ENCODE data around the gene RABGGTB. TPM values are rescaled to one million over a fixed set of nuclear protein-coding genes. Genes with fewer than 3 reads are reported as not detected.

Gene RABGGTB
- polyA plus RNA-seq, 1 experiment: 122 TPM

GRCh38 chr1:75791022-75791421 is 5.0 kb downstream of the RABGGTB start:
- CTCF ChIA-PET: interaction anchor here (0.9 kb wide), 1 partner anchor 45 kb away, joined by 3 read pairs; no protein-coding TSS in a partner anchor
- DNase-seq (ENCODE audit: low read depth, low spot score): no peak
- H3K27ac ChIP-seq (ENCODE audit: low read depth, low read length): peak overlapping the region; percentile 41

DNA sequence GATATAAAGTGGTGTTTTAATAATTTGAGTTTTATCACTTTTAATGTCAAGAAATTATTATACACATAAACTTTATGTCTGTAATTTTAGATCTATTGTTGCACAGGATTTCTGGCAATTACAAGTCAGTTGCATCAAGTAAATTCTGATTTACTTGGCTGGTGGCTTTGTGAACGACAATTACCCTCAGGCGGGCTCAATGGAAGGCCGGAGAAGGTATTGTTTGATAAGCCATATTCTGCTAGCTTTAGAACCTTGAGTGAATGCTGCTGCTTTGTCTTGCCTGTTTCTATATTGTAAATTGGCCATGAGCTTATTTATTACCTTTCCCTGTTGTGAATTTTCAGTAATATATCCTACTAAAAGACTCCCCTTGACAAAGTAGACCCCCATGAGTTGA is 6.0 kb downstream of the RABGGTB start:
- no peak for TF ChIP-seq CTCF (IDR thresholded peaks at IDR 0.05; ENCODE audit: low read depth, low read length)

More at GRCh38 chr1:75791022-75791421, 5.0 kb downstream of the RABGGTB start:
- Histone ChIP-seq H3K9me3 (ENCODE audit: control insufficient read depth, insufficient read depth, low read length) (no peaks in the 10 kb centered on the region), H3K4me3 (ENCODE audit: low read depth, low read length) (no peak overlapping the region; the same call in 1 of the 2 replicates), H3K27me3 (ENCODE audit: control insufficient read depth, insufficient read depth, low read length) (no peaks in the 10 kb centered on the region)
- POLR2A ChIA-PET: interaction anchor here (0.6 to 1.0 kb wide), 2 partner anchors 16 to 1948 kb away, joined by 3 to 9 read pairs; no protein-coding TSS in a partner anchor
- no peak for TF ChIP-seq CTCF (IDR thresholded peaks at IDR 0.05; ENCODE audit: low read depth, low read length)

DNA sequence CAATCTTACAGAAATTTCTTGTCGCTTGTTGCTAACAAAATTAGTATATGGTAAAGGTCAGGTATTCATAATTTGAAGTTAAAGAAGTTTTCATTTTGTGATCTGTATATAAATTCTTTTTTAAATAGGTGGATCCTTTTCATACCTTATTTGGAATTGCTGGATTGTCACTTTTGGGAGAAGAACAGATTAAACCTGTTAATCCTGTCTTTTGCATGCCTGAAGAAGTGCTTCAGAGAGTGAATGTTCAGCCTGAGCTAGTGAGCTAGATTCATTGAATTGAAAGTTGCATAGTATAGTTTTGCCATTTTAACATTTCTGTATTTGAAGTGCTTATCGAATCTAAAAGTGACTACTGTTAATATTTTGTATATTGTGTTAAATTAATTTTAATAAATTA is 8.3 kb downstream of the RABGGTB start:
- Histone ChIP-seq H3K9me3 (ENCODE audit: control insufficient read depth, insufficient read depth, low read length) (no peaks in the 10 kb centered on the region; the same call in 1 of the 2 replicates), H3K27ac (ENCODE audit: low read depth, low read length) (no peak overlapping the region), H3K27me3 (ENCODE audit: control insufficient read depth, insufficient read depth, low read length) (no peaks in the 10 kb centered on the region), H3K4me3 (ENCODE audit: low read depth, low read length) (no peak overlapping the region)
- CTCF ChIA-PET: no interaction called here
- DNase-seq (ENCODE audit: low read depth, low spot score): no peak
- POLR2A ChIA-PET: interaction anchor here (1.7 kb wide), 1 partner anchor 8 kb away, joined by 6 read pairs; the partner anchor contains the start of gene RABGGTB
- no peak for TF ChIP-seq CTCF (IDR thresholded peaks at IDR 0.05; ENCODE audit: low read depth, low read length)

More for the DNA sequence above, 6.0 kb downstream of the RABGGTB start:
- Histone ChIP-seq H3K9me3 (ENCODE audit: control insufficient read depth, insufficient read depth, low read length) (no peaks in the 10 kb centered on the region; the same call in 1 of the 2 replicates), H3K4me3 (ENCODE audit: low read depth, low read length) (no peak overlapping the region), H3K27me3 (ENCODE audit: control insufficient read depth, insufficient read depth, low read length) (no peaks in the 10 kb centered on the region), H3K27ac (ENCODE audit: low read depth, low read length) (no peak overlapping the region)
- CTCF ChIA-PET: no interaction called here
- POLR2A ChIA-PET: interaction anchor here (1.0 kb wide), 1 partner anchor 14 kb away, joined by 9 read pairs; no protein-coding TSS in a partner anchor
- DNase-seq (ENCODE audit: low read depth, low spot score): no peak

DNA sequence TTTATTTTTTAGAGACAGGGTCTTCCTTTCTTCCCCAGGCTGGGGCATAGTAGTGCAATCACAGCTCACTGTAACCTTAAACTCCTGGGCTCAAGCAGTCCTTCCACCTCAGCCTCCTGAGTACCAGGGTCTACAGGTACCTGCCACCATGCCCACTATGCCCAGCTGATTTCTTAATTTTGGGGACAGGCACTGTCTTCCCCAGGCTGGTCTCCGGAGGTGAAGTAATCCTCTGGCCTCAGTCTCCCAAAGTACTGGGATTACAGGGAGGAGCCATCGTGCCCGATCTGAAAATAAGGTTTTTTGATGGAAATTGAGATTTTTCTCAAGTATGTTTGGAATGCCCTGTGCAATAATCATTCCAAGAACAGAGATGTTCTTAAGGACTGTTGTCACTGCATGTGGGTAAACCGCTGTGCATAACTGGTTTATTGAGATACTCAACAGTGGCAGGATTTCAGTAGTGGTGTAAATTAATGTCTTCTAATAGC is 9.7 kb downstream of the RABGGTB start:
- CTCF ChIA-PET: no interaction called here
- Histone ChIP-seq H3K27me3 (ENCODE audit: control insufficient read depth, insufficient read depth, low read length) (no peaks in the 10 kb centered on the region), H3K4me3 (ENCODE audit: low read depth, low read length) (no peak overlapping the region), H3K27ac (ENCODE audit: low read depth, low read length) (no peak overlapping the region), H3K9me3 (ENCODE audit: control insufficient read depth, insufficient read depth, low read length) (no peaks in the 10 kb centered on the region; the same call in 1 of the 2 replicates)
- DNase-seq (ENCODE audit: low read depth, low spot score): no peak
- no peak for TF ChIP-seq CTCF (IDR thresholded peaks at IDR 0.05; ENCODE audit: low read depth, low read length)
- POLR2A ChIA-PET: interaction anchor here (1.2 to 1.7 kb wide), 2 partner anchors 10 kb away, joined by 6 to 9 read pairs; partner anchors contain the start of gene RABGGTB
